ENCODE results near the gene LPCAT1. TPM values are rescaled to one million over a fixed set of nuclear protein-coding genes. Genes with fewer than 3 reads are reported as not detected.

The LPCAT1 gene
- polyA plus RNA-seq, 1 donor from 2014 or later, result 76.4 TPM

DNA sequence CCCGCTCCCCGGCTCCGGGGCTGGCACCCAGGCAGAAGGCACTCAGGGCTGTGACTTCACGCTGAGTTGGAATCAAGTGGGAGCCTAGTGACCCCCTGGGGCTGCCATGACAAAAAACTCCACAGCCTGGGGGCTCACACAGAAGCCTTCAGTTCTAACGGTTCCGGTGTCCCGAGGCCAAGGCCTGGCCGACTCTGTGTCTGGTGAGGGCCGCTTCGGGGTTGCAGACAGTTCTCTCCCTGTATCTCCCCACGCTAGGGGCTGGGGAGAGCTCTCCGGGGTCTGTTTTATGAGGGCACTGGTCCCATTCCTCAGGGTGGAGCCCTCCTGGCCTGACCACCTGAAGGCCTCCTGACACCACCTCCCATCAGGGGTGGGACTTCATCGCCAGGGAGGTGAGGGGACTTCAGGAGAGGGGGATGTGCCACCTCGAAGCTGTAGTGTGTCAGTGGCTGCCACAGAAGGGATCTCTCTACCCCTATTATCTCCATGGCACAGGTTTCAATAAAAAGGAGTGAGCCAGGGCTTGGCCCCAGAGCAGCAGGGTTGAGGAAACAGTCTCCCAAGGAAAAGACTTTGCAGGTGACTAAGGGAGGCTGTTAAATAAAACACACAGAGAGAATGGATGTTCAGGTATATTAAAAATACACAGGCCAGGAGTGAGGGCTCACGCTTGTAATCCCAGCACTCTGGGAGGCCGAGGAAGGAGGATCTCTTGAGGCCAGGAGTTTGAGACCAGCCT, 77.0 kb downstream of the LPCAT1 start:
- H3K36me3 Mint-ChIP-seq, result no peaks in the 10 kb centered on the region
- peaks cover 1 to 4% (median 2%) of the 10 kb centered on the region in 3 donors for H3K4me1 Mint-ChIP-seq
- peaks cover 0 to 1% (median 0%) of the 10 kb centered on the region in 3 donors for H3K9me3 Mint-ChIP-seq
- no peak overlapping the region for H3K4me3 Mint-ChIP-seq
- H3K27ac Mint-ChIP-seq, result no peak overlapping the region
- H3K27me3 Mint-ChIP-seq, result peaks cover 37% of the 10 kb centered on the region

DNA sequence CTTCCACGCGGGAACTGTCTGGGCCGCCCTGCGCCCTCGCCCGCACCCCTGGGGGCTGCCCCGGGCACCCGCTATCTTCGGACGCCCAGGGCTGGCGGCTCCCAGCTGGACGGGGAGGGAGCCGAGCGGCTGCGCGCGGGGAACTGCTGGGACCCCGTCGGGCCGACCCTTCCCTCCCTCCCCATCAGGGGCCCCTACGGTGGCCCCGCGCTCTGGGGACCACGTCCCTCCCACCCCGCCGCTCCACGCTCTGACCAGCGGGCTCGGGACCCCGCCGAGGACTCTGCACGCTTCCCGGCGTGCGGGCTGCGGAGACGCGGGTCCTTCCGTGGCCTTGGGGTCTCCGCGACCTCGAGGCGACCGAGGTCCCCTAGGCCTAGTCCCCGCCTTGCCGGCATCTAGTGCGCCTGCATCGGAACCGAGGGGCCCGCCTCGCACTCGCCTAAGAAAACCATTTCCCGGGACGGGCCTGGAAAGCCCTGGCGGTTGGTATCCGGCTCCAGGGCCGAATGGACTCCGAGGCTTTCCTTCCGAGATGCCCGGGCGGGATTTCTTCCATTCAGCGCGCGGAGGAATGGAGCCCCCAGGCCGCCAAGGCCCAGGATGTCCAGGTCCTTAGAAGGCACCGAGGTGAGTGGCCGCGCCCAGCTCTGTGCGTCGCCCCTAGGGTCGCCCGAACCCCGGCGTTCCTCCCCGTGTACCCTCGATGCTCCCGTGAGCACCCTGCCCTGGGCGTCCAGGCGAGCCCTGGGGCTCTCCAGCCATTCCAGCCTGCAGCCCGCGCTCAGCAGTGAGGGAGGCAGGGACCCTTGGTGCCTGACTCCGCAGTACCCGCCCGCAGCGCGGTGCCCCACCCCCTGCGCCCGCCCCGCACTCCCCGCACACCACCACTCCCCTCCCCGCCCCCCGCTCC, 77.8 kb downstream of the LPCAT1 start:
- peaks cover 1 to 4% (median 2%) of the 10 kb centered on the region in 3 donors for H3K4me1 Mint-ChIP-seq
- H3K27me3 Mint-ChIP-seq, result peaks cover 39% of the 10 kb centered on the region
- no peaks in the 10 kb centered on the region for H3K36me3 Mint-ChIP-seq
- no peak overlapping the region for H3K4me3 Mint-ChIP-seq
- H3K9me3 Mint-ChIP-seq, result peaks cover 0 to 1% (median 0%) of the 10 kb centered on the region in 3 donors
- H3K27ac Mint-ChIP-seq, result no peak overlapping the region

DNA sequence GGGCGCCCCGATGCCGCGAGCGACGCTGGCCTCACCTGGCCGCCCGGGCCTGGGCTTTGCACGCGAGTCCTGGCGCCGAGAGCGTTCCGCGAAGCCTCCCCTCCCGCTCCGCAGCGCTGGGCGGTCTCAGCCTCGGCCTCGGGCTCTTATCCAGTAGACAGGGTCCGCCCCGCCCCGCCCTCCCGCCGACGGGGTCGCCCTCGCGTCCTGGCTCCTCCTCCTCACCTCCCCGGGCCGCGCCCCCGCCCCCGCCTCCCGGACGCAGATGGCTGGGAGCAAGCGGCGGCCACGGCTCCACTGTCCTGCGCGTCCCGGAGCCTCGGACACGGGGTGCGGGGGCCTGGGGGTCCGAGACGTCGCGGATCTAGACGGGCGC, 78.5 kb downstream of the LPCAT1 start, which contains the start of gene SLC6A3:
TSS of gene SLC6A3 (minus strand) at position 128 of the 376 bp plus-strand sequence. CDS start 2,243 bp downstream, outside the sequence.
- peaks cover 1 to 4% (median 2%) of the 10 kb centered on the region in 3 donors for H3K4me1 Mint-ChIP-seq
- H3K27me3 Mint-ChIP-seq, result peaks cover 39% of the 10 kb centered on the region
- no peak within 1 kb of the TSS for H3K27ac Mint-ChIP-seq
- no peaks in the 10 kb centered on the region for H3K36me3 Mint-ChIP-seq
- peaks cover 1 to 6% (median 3%) of the 10 kb centered on the region in 3 donors for H3K9me3 Mint-ChIP-seq
- H3K4me3 Mint-ChIP-seq, result peak within 1 kb of the TSS in 3 of 4 donors; percentile 55 to 81 (median 71)

DNA sequence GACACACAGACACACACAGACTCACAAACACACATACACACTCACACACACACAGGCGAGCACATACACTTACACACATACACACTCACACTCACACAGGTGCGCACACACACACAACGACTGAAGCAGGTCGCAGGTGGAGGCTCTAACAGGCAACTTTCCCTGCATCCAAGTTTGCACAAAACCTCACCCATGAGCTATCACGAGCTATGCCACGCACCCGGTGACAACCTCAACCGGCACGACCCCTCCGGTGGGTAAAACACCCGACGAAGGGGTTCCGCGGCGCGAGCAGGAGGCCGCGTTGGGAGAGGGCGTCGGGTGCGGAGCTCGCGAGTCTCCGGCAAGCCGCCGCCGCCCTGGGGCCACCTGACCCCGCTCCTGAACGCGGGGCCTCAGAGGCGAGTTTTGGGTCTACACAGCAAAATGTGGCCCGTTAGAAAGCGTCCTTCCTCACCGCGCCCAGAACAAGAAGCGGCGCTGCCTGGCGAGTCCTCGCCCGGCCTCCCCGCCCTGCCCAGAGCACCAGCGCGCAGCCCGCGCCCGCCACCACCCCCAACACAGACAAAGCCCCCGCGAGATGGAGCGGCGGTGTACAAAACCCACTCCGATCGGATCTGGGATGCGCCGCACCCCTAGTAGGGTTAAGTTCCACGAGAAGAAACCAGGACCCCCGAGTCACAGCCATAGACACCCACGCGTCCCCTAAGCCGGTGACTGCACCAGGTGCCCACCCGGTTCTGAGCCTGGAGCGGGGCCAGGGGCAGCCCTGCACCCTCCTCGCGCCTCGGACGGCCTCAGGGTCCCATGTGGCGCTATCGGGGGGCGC, 79.2 kb downstream of the LPCAT1 start:
- H3K27me3 Mint-ChIP-seq, result peaks cover 44% of the 10 kb centered on the region
- no peaks in the 10 kb centered on the region for H3K36me3 Mint-ChIP-seq
- H3K27ac Mint-ChIP-seq, result no peak overlapping the region
- H3K4me3 Mint-ChIP-seq, result peak overlapping the region in 3 of 4 donors; percentile 55 to 81 (median 71)
- peaks cover 3 to 12% (median 7%) of the 10 kb centered on the region in 3 donors for H3K9me3 Mint-ChIP-seq
- peaks cover 1 to 4% (median 2%) of the 10 kb centered on the region in 3 donors for H3K4me1 Mint-ChIP-seq

DNA sequence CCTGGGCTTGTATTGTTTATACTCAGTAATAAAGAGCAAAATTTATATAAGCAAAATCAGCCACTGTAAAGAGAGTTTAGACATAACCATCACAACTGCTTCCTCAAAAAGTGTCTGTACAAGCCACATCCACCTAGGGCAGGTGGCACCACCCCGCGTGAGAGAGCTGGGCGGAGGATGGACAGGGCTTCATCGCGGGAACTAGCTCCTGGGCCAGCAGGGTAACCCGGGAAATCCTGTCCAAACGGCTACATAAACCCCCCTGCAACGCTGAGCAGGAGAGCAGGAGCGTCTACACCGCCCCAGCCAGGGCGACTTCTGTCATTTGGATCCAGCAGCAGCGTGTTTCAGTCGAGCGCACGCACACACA, 79.8 kb downstream of the LPCAT1 start:
- H3K27ac Mint-ChIP-seq, result no peak overlapping the region
- H3K9me3 Mint-ChIP-seq, result peaks cover 3 to 12% (median 7%) of the 10 kb centered on the region in 3 donors
- H3K27me3 Mint-ChIP-seq, result peaks cover 46% of the 10 kb centered on the region
- H3K4me3 Mint-ChIP-seq, result peak overlapping the region in 2 of 4 donors; percentile 81 to 82
- H3K36me3 Mint-ChIP-seq, result no peaks in the 10 kb centered on the region
- peaks cover 1 to 4% (median 2%) of the 10 kb centered on the region in 3 donors for H3K4me1 Mint-ChIP-seq

DNA sequence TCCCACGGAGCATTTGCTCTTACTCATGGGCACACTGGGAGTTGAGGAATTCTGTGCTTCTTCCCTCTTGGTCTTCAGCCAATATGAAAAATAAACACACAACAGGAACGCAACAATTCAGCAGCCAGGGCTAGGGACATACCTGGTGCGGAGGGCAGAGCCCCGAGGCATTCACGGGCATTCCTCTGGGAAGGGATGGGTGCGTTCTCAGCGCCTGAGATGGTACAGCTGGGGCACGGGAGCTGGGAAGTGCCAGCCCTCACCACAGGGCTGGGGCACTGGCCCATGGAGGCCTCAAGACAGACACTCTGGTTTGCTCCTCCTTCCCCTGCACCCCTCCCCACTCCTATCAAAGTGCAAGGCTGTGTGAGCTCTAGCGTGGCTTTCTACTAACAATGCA, 80.6 kb downstream of the LPCAT1 start:
- H3K4me3 Mint-ChIP-seq, result peak overlapping the region in 1 of 4 donors; percentile 82
- H3K27ac Mint-ChIP-seq, result no peak overlapping the region
- H3K9me3 Mint-ChIP-seq, result peaks cover 3 to 12% (median 7%) of the 10 kb centered on the region in 3 donors
- no peaks in the 10 kb centered on the region for H3K36me3 Mint-ChIP-seq
- peaks cover 50% of the 10 kb centered on the region for H3K27me3 Mint-ChIP-seq
- H3K4me1 Mint-ChIP-seq, result peaks cover 1 to 4% (median 2%) of the 10 kb centered on the region in 3 donors

DNA sequence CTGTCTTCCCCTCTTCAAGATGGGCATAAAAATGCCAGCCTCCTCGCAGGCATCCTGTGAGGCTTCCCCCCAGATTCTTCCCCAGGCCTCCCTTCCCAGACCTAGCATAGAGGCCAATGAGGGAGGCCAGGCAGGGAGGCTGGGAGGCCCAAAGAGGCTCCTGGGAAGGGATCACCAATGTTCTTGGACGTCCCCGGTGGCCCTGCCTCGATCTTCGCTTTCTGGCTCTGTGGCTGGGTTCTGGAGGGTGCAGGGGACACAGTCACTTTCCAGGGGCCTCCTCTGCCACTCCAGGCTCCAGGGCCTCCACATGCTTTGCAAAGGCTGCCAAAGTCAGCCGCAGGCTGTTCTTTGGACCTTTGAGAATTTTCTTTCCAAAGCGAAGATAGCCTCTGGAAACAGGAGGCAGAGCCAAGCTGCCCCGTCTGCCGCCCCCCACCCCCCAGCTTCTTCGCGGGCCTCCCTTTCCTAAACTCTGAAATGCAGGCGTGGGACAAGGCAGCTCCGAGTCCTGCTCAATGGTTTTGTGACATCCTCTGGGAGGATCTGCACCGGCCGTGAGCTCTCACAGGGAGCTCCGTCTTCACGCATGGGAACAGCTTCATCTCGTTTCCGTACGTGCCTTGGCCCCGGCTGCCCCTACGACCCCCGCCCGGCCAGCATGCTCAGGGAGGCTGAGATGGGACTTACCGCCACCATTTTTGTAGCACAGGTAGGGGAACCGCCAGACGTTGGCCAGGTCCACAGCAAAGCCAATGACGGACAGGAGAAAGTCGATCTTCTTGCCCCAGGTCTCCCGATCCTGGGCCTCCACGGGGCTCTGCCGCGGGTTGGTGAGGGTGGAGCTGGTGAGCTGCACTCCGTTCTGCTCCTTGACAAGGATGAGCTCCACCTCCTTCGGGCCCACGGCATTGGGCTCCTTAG, 81.3 kb downstream of the LPCAT1 start:
- Mint-ChIP-seq H3K27ac (no peak overlapping the region), H3K27me3 (peaks cover 51% of the 10 kb centered on the region), H3K4me3 (peak overlapping the region in 1 of 4 donors; percentile 82), H3K36me3 (no peaks in the 10 kb centered on the region), H3K9me3 (peaks cover 3 to 12% (median 7%) of the 10 kb centered on the region in 3 donors), H3K4me1 (peaks cover 1 to 4% (median 2%) of the 10 kb centered on the region in 3 donors)

DNA sequence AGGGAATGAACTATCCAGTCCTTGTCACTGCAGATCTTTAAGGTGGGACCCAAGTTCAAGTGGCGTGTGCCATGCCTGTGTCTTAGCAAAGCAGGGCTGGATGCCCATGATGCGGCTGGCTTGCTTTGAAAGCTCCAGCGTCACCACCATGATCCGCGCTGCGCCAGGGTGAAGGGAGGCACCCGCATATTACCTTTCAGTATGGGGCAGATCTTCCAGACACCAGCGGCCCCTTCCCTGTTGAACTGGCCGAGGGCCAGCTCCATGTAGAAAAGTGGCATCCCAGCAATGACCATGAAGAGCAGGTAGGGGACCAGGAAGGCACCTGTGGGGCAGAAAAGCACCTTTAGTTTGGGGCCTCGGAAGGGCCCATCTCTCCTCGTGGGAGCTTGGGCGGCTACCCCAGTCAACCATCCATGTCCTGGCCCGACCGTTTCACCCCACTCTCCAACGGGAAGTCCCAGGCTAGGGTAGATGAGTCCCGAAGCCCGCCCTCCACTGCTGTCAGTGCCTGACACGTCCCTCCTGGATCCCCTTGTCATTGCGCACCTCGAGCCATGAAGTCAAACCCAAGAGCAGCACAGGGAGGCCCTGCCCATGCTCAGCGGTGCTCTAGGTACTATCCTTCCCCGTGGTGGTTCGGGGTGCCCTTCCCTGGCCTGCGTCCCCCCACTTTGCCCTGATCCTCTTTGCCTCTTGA, 82.4 kb downstream of the LPCAT1 start:
- Mint-ChIP-seq H3K27me3 (peaks cover 41% of the 10 kb centered on the region), H3K36me3 (no peaks in the 10 kb centered on the region), H3K4me1 (peaks cover 1 to 4% (median 2%) of the 10 kb centered on the region in 3 donors), H3K4me3 (no peak overlapping the region), H3K9me3 (peaks cover 3 to 12% (median 7%) of the 10 kb centered on the region in 3 donors), H3K27ac (no peak overlapping the region)

DNA sequence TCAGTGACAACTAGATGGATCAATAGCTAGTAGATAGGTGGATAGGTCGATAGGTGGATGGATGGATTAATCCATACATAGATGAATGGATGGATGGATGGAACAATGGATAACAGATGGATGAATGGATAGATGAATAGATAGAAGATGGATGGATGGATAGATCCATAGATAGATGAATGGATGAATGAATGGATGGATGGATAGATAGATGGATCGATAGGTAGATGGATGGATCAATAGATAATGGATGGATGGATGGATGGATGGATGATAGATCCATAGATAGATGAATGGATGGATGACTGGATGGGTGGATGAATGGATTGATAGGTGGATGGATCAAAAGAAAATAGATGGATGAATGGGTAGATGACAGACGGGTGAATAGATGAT, 83.7 kb downstream of the LPCAT1 start:
- no peak overlapping the region for H3K4me3 Mint-ChIP-seq
- peaks cover 3 to 12% (median 7%) of the 10 kb centered on the region in 3 donors for H3K9me3 Mint-ChIP-seq
- H3K4me1 Mint-ChIP-seq, result peaks cover 1 to 4% (median 2%) of the 10 kb centered on the region in 3 donors
- no peaks in the 10 kb centered on the region for H3K36me3 Mint-ChIP-seq
- H3K27me3 Mint-ChIP-seq, result peaks cover 41% of the 10 kb centered on the region
- H3K27ac Mint-ChIP-seq, result no peak overlapping the region

DNA sequence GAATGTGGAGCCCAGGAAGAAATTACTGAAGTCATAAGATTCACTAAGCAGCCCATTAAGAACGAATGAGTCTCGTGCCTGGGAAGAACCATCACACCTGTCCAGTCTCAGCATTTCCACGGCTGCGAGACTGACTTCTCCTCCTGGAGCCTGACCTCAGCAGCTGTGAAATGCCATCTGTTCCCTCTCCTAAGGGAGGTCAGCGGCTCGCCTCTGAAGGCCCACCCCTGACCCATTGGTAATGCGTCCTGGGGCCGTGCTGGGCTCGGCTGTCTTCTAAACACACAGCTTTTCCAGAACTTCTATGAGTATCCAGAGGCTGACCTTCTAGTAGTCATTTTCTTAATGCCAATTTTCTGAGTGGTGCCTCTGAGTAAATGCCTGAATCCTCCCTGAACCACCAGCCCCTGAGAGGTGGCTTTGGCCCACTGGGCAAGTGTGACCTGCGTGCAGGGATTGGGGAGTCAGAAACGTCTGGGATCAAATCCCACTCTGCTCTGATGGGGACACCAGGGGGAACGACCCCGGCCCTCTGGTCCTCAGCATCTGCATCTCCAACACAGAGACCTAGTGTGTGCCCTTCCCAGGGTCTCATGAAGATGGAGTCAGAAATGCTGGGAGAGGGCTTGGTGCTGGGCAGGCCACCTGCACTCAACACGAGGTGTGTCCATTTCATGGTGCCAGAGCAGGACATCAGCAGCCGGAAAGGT, 84.2 kb downstream of the LPCAT1 start:
- H3K27ac Mint-ChIP-seq, result no peak overlapping the region
- H3K36me3 Mint-ChIP-seq, result no peaks in the 10 kb centered on the region
- peaks cover 1 to 4% (median 2%) of the 10 kb centered on the region in 3 donors for H3K4me1 Mint-ChIP-seq
- no peak overlapping the region for H3K4me3 Mint-ChIP-seq
- H3K27me3 Mint-ChIP-seq, result peaks cover 38% of the 10 kb centered on the region
- peaks cover 3 to 12% (median 7%) of the 10 kb centered on the region in 3 donors for H3K9me3 Mint-ChIP-seq

DNA sequence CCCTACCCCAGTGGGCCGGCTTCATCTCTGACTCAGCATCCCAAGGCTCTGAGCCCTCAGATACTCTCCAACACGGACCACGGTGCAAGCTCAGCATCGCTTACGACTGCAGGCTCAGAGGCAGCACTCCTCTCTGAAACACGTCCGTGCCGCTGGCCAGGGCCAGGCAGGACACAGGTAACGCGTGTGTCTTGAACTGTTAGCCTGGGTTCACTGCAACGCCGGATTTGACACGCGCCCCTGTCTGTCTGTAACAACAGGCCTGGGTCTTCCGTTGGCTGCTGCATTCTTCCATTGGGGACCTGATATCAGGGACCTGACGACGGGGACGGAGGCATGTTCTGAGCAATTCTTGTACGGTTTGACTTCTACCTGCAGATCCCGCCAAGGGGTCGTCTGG, 84.9 kb downstream of the LPCAT1 start:
- peaks cover 2 to 12% (median 7%) of the 10 kb centered on the region in 3 donors for H3K9me3 Mint-ChIP-seq
- H3K27ac Mint-ChIP-seq, result peak overlapping the region in 1 of 3 donors; percentile 31
- no peak overlapping the region for H3K4me3 Mint-ChIP-seq
- no peaks in the 10 kb centered on the region for H3K36me3 Mint-ChIP-seq
- peaks cover under 1 to 2% (median 2%) of the 10 kb centered on the region in 3 donors for H3K4me1 Mint-ChIP-seq
- peaks cover 33% of the 10 kb centered on the region for H3K27me3 Mint-ChIP-seq

DNA sequence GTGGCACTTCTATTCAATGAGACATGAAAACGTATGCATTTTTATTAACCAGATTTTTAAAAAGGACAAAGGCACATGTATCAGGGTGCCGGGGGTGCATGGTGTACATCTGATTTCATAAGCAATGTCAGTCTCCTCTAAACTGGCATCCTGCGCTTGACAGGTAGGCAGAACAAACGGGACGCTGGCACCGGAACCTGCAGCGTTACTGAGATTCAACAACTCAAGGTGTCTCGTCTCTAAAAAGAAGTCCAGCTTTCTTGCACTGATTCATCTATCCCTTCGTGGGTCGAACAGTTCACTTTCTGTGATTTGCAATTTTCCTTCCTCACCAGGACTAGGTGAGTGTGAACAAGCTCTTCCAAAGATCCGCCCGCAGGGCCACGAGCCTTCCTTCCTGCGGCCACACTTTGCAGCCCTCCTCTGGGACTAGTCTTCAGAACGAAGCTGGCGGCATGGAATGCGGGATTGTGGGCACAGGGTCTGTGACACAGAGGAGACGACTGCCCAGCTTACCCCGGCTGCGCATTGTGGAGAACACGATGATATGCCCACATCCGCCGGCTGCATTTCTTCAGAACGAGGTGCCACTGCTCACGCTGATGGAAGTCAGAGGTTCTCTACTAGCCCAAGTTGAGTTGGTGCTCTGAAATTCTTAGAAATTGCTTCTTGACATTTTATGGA, 85.7 kb downstream of the LPCAT1 start:
- Mint-ChIP-seq H3K9me3 (peaks cover 3 to 12% (median 12%) of the 10 kb centered on the region in 3 donors), H3K27me3 (peaks cover 27% of the 10 kb centered on the region), H3K27ac (no peak overlapping the region), H3K36me3 (no peaks in the 10 kb centered on the region), H3K4me3 (no peak overlapping the region), H3K4me1 (no peaks in the 10 kb centered on the region)

Measured in IgD-negative memory B cell (primary cell).